Panc1 (cell line): ENCODE data around the gene ABCC4. TPM values are rescaled to one million over a fixed set of nuclear protein-coding genes. Genes with fewer than 3 reads are reported as not detected.

Experiments used
- ATAC-seq: fragments of 200-7000 bp; cut with Tn5 transposase; 2 replicates; pipeline ENCODE4 v1.9.1; 2020; ENCODE audit warnings: mild to moderate bottlenecking, moderate library complexity
- BruUV-seq: library from RNA; stranded (reverse); fragments of 400-500 nt; replicated peaks from 2 replicates; lab custom pipeline; 2021; lab: Mats Ljungman, UMichigan
- CTCF ChIA-PET: fragments of 300-600 bp; sonication (Branson Sonifier 250); formaldehyde crosslinking; loops from one replicate; lab custom pipeline; 2022; ENCODE audit warnings: antibody characterized with exemption; lab: Charles Lee
- POLR2A ChIA-PET: fragments of 300-600 bp; sonication (Branson Sonifier 250); formaldehyde crosslinking; loops from one replicate; lab custom pipeline; 2022; ENCODE audit warnings: antibody characterized with exemption; lab: Charles Lee
- DNase-seq: peaks from one replicate; pipeline ENCODE4 v3.0.0-alpha.2; 2010; ENCODE audit warnings: low read depth, low spot score
- H3K27ac ChIP-seq: 2 replicates; pipeline ENCODE4 v1.5.1; 2011; ENCODE audit warnings: mild to moderate bottlenecking, low read length, inconsistent platforms
- H3K27me3 ChIP-seq: fragments of 200-500 bp; sonication (Bioruptor generic); 2 replicates; pipeline ENCODE4 v1.6.0; 2014; ENCODE audit warnings: low read length, inconsistent platforms; ENCODE audit not compliant: control insufficient read depth, insufficient read depth
- H3K36me3 ChIP-seq: fragments of 200-500 bp; sonication (Bioruptor generic); 2 replicates; pipeline ENCODE4 v1.5.1; 2014; ENCODE audit warnings: inconsistent platforms, mild to moderate bottlenecking, low read length, moderate library complexity; ENCODE audit not compliant: control insufficient read depth, insufficient read depth
- H3K4me1 ChIP-seq: 2 replicates; pipeline ENCODE4 v1.5.1; 2011; ENCODE audit warnings: inconsistent platforms, mild to moderate bottlenecking, low read length, moderate library complexity; ENCODE audit not compliant: control insufficient read depth, insufficient read depth
- H3K4me3 ChIP-seq, 2 experiments: 2 replicates each; pipeline ENCODE4 v1.5.1; 2011 to 2012; ENCODE audit warnings: low read depth in 2 of 2, low read length in 2 of 2, mild to moderate bottlenecking in 2 of 2, inconsistent platforms in 1 of 2, moderate library complexity in 1 of 2
- H3K9me3 ChIP-seq: fragments of 200-500 bp; sonication (Bioruptor generic); 2 replicates; pipeline ENCODE4 v1.5.1; 2014; ENCODE audit warnings: low read depth, mild to moderate bottlenecking, inconsistent platforms, low read length, moderate library complexity; ENCODE audit not compliant: control insufficient read depth, insufficient read depth
- POLR2AphosphoS5 ChIP-seq: IDR thresholded peaks from 2 replicates; pipeline ENCODE4 v1.6.1; 2012; ENCODE audit warnings: mild to moderate bottlenecking, low read depth, low read length, moderate library complexity
- SIN3A ChIP-seq: IDR thresholded peaks from 2 replicates; pipeline ENCODE4 v1.6.1; 2012; ENCODE audit warnings: low read depth, mild to moderate bottlenecking, low read length, moderate library complexity, borderline replicate concordance; ENCODE audit not compliant: insufficient read depth
- TCF7L2 ChIP-seq: IDR thresholded peaks from 2 replicates; pipeline ENCODE4 v1.6.1; 2011; ENCODE audit warnings: mild to moderate bottlenecking, low read depth, low read length, inconsistent platforms
- in situ Hi-C: cut with HindIII; loops from 2 replicates; pipeline ENCODE4 v1.10.0; 2016; ENCODE audit warnings: low sequenced_read_pairs, low pct_unique_long_range_greater_than_20kb
- intact Hi-C: fragments of 100-400 bp; cut with micrococcal nuclease; formaldehyde crosslinking; loops from one replicate; pipeline ENCODE4 v1.10.0; 2022; ENCODE audit not compliant: unreplicated experiment
- total RNA-seq: library from RNA; stranded (reverse); gene quantifications from one replicate; pipeline ENCODE4 v1.2.1, GENCODE V29; 2021; ENCODE audit not compliant: unreplicated experiment
- TF ChIP-seq, protein P1 (sequence below), 2 experiments: IDR thresholded peaks; 2 replicates each; pipeline ENCODE4 v1.6.1; 2011 to 2012; ENCODE audit warnings: low read depth in 2 of 2, control low read depth in 1 of 2, low read length in 1 of 2, mild to moderate bottlenecking in 1 of 2, moderate library complexity in 1 of 2; ENCODE audit not compliant: insufficient read depth in 1 of 2
- TF ChIP-seq, protein P2 (sequence below): fragments of 450-650 bp; IDR thresholded peaks from 2 replicates; pipeline ENCODE4 v1.5.1; 2017; ENCODE audit warnings: mild to moderate bottlenecking

The ABCC4 gene
- total RNA-seq, 1 experiment from 2014 or later, result 69.3 TPM

GRCh38 chr13:95049772-95050171, 251.5 kb downstream of the ABCC4 start:
- ChIA-PET POLR2A (no interaction called here), CTCF (no interaction called here)
- DNase-seq (no peak), ATAC-seq (no peak)
- no peaks in the 10 kb centered on the region for H3K27me3 ChIP-seq
- TF ChIP-seq, protein P1, sequence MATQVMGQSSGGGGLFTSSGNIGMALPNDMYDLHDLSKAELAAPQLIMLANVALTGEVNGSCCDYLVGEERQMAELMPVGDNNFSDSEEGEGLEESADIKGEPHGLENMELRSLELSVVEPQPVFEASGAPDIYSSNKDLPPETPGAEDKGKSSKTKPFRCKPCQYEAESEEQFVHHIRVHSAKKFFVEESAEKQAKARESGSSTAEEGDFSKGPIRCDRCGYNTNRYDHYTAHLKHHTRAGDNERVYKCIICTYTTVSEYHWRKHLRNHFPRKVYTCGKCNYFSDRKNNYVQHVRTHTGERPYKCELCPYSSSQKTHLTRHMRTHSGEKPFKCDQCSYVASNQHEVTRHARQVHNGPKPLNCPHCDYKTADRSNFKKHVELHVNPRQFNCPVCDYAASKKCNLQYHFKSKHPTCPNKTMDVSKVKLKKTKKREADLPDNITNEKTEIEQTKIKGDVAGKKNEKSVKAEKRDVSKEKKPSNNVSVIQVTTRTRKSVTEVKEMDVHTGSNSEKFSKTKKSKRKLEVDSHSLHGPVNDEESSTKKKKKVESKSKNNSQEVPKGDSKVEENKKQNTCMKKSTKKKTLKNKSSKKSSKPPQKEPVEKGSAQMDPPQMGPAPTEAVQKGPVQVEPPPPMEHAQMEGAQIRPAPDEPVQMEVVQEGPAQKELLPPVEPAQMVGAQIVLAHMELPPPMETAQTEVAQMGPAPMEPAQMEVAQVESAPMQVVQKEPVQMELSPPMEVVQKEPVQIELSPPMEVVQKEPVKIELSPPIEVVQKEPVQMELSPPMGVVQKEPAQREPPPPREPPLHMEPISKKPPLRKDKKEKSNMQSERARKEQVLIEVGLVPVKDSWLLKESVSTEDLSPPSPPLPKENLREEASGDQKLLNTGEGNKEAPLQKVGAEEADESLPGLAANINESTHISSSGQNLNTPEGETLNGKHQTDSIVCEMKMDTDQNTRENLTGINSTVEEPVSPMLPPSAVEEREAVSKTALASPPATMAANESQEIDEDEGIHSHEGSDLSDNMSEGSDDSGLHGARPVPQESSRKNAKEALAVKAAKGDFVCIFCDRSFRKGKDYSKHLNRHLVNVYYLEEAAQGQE (IDR thresholded peaks at IDR 0.05; ENCODE audit: insufficient read depth in 1 of 2, low read depth in 2 of 2, low read length in 1 of 2), result no peak
- TF ChIP-seq TCF7L2 (no peak), POLR2AphosphoS5 (no peak)
- intact Hi-C loops (no loop called here), in situ Hi-C loops (no loop called here)
- 0 out of 2 replicates have a peak overlapping the region, but pooled peaks have one; percentile 17 for H3K27ac ChIP-seq
- H3K4me1 ChIP-seq, result no peaks in the 10 kb centered on the region
- H3K4me3 ChIP-seq, result no peak overlapping the region
- H3K36me3 ChIP-seq, result no peaks in the 10 kb centered on the region
- BruUV-seq, result no TSS peak
- H3K9me3 ChIP-seq, result no peaks in the 10 kb centered on the region

GRCh38 chr13:95044452-95045205, 256.6 kb downstream of the ABCC4 start:
- H3K9me3 ChIP-seq, result no peaks in the 10 kb centered on the region
- POLR2A ChIA-PET, result interaction anchor here (0.5 kb wide), 1 partner anchor 388 kb away, joined by 8 read pairs; no protein-coding TSS in a partner anchor
- CTCF ChIA-PET, result no interaction called here
- no peaks in the 10 kb centered on the region for H3K4me1 ChIP-seq
- intact Hi-C loops, result no loop called here
- no peak overlapping the region for H3K27ac ChIP-seq
- TF ChIP-seq, protein P1 (IDR thresholded peaks at IDR 0.05; ENCODE audit: insufficient read depth in 1 of 2, low read depth in 2 of 2, low read length in 1 of 2), result no peak
- TF ChIP-seq TCF7L2, result no peak
- TF ChIP-seq POLR2AphosphoS5, result no peak
- TF ChIP-seq, protein P2, sequence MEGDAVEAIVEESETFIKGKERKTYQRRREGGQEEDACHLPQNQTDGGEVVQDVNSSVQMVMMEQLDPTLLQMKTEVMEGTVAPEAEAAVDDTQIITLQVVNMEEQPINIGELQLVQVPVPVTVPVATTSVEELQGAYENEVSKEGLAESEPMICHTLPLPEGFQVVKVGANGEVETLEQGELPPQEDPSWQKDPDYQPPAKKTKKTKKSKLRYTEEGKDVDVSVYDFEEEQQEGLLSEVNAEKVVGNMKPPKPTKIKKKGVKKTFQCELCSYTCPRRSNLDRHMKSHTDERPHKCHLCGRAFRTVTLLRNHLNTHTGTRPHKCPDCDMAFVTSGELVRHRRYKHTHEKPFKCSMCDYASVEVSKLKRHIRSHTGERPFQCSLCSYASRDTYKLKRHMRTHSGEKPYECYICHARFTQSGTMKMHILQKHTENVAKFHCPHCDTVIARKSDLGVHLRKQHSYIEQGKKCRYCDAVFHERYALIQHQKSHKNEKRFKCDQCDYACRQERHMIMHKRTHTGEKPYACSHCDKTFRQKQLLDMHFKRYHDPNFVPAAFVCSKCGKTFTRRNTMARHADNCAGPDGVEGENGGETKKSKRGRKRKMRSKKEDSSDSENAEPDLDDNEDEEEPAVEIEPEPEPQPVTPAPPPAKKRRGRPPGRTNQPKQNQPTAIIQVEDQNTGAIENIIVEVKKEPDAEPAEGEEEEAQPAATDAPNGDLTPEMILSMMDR, result no peak
- TF ChIP-seq SIN3A, result no peak
- no TSS peak for BruUV-seq
- DNase-seq (no peak), ATAC-seq (no peak)
- in situ Hi-C loops, result no loop called here
- H3K27me3 ChIP-seq, result no peaks in the 10 kb centered on the region
- peaks cover 3% of the 10 kb centered on the region for H3K36me3 ChIP-seq
- no peak overlapping the region for H3K4me3 ChIP-seq
